Left lung (tissue), 10 donors: ENCODE results near the gene C1QA. TPM values are rescaled to one million over a fixed set of nuclear protein-coding genes. Genes with fewer than 3 reads are reported as not detected.
A peak's percentile ranks its signal among the peaks of the same experiment; 100 is the strongest.

ENCODE experiments used
- ATAC-seq: fragments of 200-7000 bp; cut with Tn5 transposase; one replicate; pipeline ENCODE4 v1.9.1; 2020; ENCODE audit warnings: moderate library complexity
- DNase-seq, 4 donors: peaks; one replicate each; pipeline ENCODE4 v3.0.0-alpha.2; 2013 to 2020
- H3K27ac ChIP-seq, 2 donors: fragments of 200-600 bp; sonication (generic) in 1 of 2; one replicate each; pipeline versions ENCODE4 v1.5.0 to v1.8.0; 2020 to 2021
- H3K27me3 ChIP-seq, 2 donors: fragments of 200-600 bp; sonication (generic) in 1 of 2; one replicate each; pipeline versions ENCODE4 v1.5.0 to v1.8.0; 2020 to 2021
- H3K36me3 ChIP-seq, 2 donors: fragments of 200-600 bp; sonication (generic) in 1 of 2; one replicate each; pipeline versions ENCODE4 v1.5.0 to v1.8.0; 2020 to 2021
- H3K4me1 ChIP-seq, 2 donors: fragments of 200-600 bp; one replicate each; pipeline ENCODE4 v1.8.0; 2021
- H3K4me3 ChIP-seq, 2 donors: fragments of 200-600 bp; sonication (generic) in 1 of 2; one replicate each; pipeline versions ENCODE4 v1.5.0 to v1.8.0; 2020 to 2021; ENCODE audit warnings: mild to moderate bottlenecking in 1 of 2
- H3K9me3 ChIP-seq, 2 donors: fragments of 200-600 bp; sonication (generic) in 1 of 2; one replicate each; pipeline versions ENCODE4 v1.5.0 to v1.8.0; 2020 to 2021
- intact Hi-C, 2 donors: fragments of 100-400 bp; cut with DNase I; formaldehyde crosslinking; loops; one replicate each; pipeline versions ENCODE4 v1.11.2 to v1.14.2; 2022
- polyA plus RNA-seq, 6 donors: library from polyadenylated mRNA; unstranded; fragments of 120-200 nt; gene quantifications; one replicate each; pipeline ENCODE4 v1.2.1, GENCODE V29; 2013; ENCODE audit not compliant: insufficient read length in 6 of 6
- total RNA-seq, 2 donors: library from RNA; stranded (reverse); fragmentation: NEBNext Ultra II Directional; extraction: Animal tissue kit (Norgen Biotek cat#: 25700); gene quantifications; one replicate each; pipeline ENCODE4 v1.2.1, GENCODE V29; 2021
- TF ChIP-seq, protein P1 (sequence below), 2 donors: fragments of 200-600 bp; sonication (generic) in 1 of 2; IDR thresholded peaks; one replicate each; pipeline versions ENCODE4 v1.5.0 to v1.8.0; 2021; ENCODE audit warnings: antibody characterized with exemption in 2 of 2
- donor health status: DM: no; HTN: yes; CAD: no.
- donor health status: DM: no; HTN: no; CAD: no.

C1QA gene
- total and polyA plus RNA-seq, 8 donors, result 15.3 to 476 (median 24.1) TPM

DNA sequence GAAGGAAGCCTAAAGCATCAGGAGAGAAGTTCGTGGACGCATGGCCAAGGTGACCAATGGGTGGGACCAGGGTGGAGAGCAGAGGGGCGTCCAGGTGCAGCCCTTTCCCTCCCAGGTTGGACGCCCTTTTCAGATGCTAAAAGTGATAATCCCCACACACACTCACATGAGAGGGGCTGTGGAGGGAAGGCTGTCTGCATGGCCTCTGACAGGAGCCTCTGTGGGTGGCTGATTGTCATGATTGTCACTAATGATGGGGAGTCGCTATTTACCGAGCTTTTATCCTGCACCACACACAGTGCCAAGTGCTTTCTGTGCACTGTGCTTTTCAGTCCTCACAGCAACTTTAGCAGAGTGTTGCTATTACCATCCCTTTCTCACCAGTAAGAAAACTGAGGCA is 27.1 kb upstream of the C1QA start:
- TF ChIP-seq, protein P1, sequence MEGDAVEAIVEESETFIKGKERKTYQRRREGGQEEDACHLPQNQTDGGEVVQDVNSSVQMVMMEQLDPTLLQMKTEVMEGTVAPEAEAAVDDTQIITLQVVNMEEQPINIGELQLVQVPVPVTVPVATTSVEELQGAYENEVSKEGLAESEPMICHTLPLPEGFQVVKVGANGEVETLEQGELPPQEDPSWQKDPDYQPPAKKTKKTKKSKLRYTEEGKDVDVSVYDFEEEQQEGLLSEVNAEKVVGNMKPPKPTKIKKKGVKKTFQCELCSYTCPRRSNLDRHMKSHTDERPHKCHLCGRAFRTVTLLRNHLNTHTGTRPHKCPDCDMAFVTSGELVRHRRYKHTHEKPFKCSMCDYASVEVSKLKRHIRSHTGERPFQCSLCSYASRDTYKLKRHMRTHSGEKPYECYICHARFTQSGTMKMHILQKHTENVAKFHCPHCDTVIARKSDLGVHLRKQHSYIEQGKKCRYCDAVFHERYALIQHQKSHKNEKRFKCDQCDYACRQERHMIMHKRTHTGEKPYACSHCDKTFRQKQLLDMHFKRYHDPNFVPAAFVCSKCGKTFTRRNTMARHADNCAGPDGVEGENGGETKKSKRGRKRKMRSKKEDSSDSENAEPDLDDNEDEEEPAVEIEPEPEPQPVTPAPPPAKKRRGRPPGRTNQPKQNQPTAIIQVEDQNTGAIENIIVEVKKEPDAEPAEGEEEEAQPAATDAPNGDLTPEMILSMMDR (IDR thresholded peaks at IDR 0.05), result no peak
- no peak for DNase-seq
- ATAC-seq, result no peak
- no peaks in the 10 kb centered on the region for H3K36me3 ChIP-seq
- intact Hi-C loops, result no loop called here
- no peaks in the 10 kb centered on the region for H3K9me3 ChIP-seq
- H3K4me1 ChIP-seq, result no peaks in the 10 kb centered on the region
- peaks cover 6 to 92% of the 10 kb centered on the region in 2 donors for H3K27me3 ChIP-seq
- no peak overlapping the region for H3K4me3 ChIP-seq
- H3K27ac ChIP-seq, result no peak overlapping the region

DNA sequence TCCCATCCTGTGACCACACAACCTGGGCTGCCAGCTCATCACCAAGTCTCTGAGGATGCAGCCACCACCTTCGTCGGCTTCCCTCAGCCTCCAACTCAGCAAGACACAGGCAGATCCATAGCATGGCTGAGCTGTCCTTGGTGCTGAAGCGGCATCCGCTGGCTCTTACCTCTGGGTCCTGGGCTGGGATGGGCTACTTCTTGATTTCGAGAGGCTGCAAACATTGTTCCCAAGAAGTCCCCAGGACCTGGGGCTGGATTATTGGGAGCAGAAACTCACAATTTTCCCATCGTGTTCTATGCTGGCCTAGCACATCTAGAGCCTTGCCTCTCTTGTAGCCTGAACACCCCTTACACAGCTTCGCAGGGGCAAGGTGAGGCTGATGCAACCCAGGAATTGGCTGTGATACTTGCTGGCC is 24.9 kb upstream of the C1QA start:
- H3K27ac ChIP-seq, result no peak overlapping the region
- ATAC-seq (peak; percentile 69), DNase-seq (peak in 3 of 4 donors; percentile 60 to 79 (median 63))
- intact Hi-C loops, result no loop called here
- no peaks in the 10 kb centered on the region for H3K36me3 ChIP-seq
- TF ChIP-seq, protein P1 (IDR thresholded peaks at IDR 0.05), result no peak
- H3K4me3 ChIP-seq, result no peak overlapping the region
- H3K27me3 ChIP-seq, result peaks cover 0 to 95% of the 10 kb centered on the region in 2 donors
- no peaks in the 10 kb centered on the region for H3K9me3 ChIP-seq
- no peaks in the 10 kb centered on the region for H3K4me1 ChIP-seq

DNA sequence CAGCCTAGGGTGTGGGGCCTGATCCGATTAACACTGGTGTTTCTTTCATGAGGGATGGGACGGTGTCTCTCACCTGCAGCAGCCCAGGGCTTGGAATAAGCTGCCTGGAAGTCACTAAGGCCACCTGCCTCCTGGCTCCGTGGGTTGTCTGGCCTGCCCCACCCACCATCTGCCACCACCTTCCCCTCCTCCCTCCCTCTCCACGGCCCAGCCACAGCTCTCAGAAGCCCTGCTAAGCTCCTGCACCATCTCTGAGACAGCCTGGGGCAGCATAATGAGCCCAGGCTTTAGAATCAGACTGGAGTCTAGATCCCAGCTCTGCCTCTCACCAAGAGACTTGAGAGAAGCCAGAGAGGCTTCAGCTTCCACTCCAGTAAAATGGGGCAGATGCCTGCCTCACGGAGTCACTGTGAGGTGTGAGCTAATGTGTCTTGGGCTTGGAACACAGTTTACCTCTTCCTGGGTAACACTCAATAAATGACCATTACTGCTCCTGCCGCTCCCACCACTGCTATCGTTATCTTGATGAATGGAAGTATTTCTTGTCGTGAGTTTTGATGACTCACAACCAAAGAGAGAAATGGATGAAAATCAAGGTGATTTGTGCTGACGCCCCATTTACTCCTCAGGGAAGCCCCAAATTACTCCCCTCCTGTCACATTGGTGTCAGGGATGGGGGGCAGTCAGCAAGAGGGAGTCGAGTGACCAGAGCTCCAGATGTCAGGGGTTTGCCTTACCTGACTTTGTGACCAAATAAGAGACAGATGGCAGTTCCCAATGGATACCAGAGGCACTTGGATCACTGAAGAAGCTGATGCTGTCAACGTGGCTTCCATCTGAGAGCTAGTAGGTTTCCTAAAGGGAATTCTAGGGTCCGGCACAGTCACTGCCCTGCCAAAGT is 23.5 kb upstream of the C1QA start:
- H3K4me1 ChIP-seq, result no peaks in the 10 kb centered on the region
- DNase-seq (no peak), ATAC-seq (no peak)

DNA sequence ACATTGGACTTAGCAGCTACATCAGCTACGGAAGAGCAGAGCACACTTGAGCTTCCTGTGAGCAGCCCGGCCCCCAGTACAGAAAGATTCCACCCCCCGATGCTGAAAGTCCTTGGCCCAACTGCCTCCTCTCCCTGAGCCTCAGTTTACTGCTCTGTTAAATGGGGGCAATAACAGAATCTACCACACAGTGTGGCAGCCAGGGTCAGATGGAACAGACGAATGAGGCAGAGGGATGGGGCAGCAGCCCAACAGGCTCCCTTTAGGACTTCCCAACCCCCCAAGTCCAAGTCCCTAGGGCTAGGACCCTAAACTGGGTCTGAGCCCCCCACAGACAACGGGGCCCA is 22.9 kb upstream of the C1QA start:
- Histone ChIP-seq H3K27ac (no peak overlapping the region), H3K36me3 (no peaks in the 10 kb centered on the region), H3K4me1 (no peaks in the 10 kb centered on the region), H3K9me3 (no peaks in the 10 kb centered on the region), H3K27me3 (peaks cover 5 to 95% of the 10 kb centered on the region in 2 donors), H3K4me3 (no peak overlapping the region)
- TF ChIP-seq, protein P1 (IDR thresholded peaks at IDR 0.05), result no peak
- no peak for DNase-seq
- no peak for ATAC-seq
- intact Hi-C loops, result no loop called here

More for the DNA sequence above, 23.5 kb upstream of the C1QA start:
- TF ChIP-seq, protein P1 (IDR thresholded peaks at IDR 0.05), result no peak
- Histone ChIP-seq H3K27me3 (peaks cover 5 to 95% of the 10 kb centered on the region in 2 donors), H3K9me3 (no peaks in the 10 kb centered on the region), H3K36me3 (no peaks in the 10 kb centered on the region), H3K27ac (no peak overlapping the region), H3K4me3 (no peak overlapping the region)
- intact Hi-C loops, result no loop called here

DNA sequence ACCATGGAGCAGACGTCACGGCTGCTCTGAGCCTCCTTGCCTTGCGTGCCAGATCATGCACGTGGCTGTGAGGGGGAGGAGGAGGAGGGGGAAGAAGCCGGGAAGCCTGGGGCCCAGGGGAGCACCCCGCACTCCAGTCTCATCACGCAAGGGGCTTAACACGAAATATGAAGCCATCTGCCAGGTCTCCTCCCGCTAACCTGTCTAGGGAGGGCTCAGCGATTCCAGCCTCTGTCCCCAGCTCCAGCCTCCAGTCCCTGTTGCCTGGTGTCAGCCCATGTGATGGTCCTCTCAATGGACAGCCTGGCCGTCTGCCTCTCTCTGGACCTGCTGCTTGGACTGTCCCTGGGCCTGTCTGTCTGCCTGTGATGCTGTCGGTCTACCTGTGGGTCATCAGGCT is 22.5 kb upstream of the C1QA start:
- intact Hi-C loops, result no loop called here
- DNase-seq, result no peak
- Histone ChIP-seq H3K27me3 (peaks cover 5 to 95% of the 10 kb centered on the region in 2 donors), H3K4me1 (no peaks in the 10 kb centered on the region), H3K36me3 (no peaks in the 10 kb centered on the region), H3K27ac (no peak overlapping the region), H3K4me3 (no peak overlapping the region), H3K9me3 (no peaks in the 10 kb centered on the region)
- TF ChIP-seq, protein P1 (IDR thresholded peaks at IDR 0.05), result no peak
- ATAC-seq, result no peak
